GM12872 (cell line): ENCODE measurements around the gene KRT27.

ENCODE experiments used
- CTCF ChIP-seq: IDR thresholded peaks from 3 replicates; pipeline ENCODE4 v1.5.1; 2011; ENCODE audit warnings: low read depth, mild to moderate bottlenecking, low read length, moderate library complexity; ENCODE audit not compliant: insufficient read depth

Gene KRT27

GRCh38 chr17:40822132-40822812 is 39.9 kb upstream of the KRT27 start, which contains the start of gene KRT10:
KRT10 (minus strand) TSS chr17:40822614; CDS start chr17:40822585, 29 bp downstream.
- no peak for TF ChIP-seq CTCF

DNA sequence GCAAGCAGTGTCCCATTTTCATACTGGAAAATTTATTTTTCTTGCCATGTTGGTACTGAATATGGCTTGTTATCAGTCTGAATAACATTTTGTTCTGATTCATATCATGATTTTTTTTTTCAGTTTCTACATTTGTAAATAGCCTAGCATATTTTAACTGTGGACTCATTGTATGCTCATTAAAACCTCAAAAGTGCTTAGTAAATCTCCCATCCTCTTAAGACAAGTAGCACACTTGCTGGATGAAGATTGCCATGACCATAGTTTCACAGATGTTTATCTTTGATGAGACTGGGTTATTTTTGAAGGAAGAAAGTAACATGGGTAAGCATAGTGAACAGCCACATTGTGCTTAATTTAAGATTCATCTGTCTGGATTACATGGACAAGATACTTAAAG is 39.2 kb upstream of the KRT27 start:
- no peak for TF ChIP-seq CTCF

DNA sequence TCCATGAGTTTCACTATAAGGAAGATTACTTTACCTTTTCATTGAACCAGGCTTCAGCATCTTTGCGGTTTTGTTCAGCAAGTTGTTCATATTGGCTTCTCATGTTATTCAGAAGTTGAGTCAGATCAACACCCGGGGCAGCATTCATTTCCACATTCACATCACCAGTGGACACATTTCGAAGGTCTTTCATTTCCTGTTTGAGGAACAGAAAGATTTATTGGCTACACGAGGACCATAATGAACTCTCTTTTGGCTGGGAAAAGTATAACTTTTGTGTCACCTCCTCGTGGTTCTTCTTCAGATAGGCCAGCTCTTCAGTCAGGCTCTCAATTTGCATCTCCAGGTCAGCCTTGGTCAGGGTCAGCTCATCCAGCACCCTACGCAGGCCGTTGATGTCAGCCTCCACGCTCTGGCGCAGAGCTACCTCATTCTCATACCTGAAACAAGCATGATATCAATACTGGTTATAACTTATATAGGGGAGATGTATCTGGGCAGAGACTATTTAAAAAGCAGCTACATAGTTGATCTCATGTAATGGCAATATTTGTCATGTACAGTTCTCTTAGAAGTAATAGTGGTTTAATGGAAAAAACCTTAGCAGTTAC is 38.0 kb upstream of the KRT27 start:
- no peak for TF ChIP-seq CTCF

GRCh38 chr17:40819528-40820125 is 37.3 kb upstream of the KRT27 start:
- TF ChIP-seq CTCF: no peak

DNA sequence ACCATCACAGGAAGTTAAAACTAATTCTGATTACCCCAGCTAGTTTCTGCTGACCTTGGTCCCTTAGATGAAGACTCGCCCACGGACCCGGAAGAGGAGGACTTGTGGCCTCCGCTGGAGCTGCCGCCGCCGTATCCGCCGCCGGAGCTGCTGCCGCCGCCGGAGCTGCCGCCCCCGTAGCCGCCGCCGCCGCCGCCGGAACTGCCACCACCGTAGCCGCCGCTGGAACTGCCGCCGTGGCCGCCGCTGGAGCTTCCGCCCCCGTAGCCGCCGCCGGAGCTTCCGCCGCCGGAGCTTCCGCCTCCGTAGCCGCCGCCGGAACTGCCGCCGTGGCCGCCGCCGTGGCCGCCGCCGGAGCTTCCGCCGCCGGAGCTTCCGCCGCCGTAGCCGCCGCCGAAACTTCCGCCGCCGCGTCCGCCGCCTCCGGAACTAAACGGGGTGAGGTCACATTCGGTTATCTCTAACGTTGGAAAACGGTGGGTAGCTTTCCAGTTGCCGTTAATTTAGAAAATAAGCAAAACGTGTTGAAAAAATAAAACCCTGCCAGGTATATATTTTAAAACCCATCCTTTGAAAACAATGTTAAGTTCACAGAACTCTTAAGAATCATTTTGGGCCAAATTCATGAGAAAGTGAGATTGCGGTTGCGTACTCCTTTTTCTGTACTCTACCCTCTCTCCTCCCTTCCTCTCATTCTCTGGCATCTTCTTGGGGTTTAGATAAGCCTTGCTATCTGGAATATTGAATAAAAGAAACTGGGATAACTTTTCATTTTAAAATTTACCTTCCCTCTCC is 36.6 kb upstream of the KRT27 start:
- TF ChIP-seq CTCF: no peak

DNA sequence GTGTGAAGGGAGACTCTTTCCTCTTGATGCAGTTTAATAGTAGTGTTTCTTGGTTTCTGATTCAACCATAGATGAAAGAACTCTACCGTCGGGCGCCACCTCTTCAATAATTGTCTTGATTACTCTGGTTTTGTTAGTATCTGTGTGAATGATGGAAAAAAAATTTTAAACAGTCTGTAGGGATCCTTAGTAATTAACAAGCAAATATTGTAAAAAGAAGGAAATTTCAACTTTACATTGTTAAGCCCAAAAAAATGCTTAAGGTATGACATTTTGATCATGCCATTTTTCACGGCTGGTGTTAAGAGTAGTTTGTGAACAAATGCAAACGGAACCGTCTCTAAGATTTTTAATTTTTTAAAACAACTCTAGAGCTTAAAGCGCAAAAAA is 36.0 kb upstream of the KRT27 start:
- no peak for TF ChIP-seq CTCF

DNA sequence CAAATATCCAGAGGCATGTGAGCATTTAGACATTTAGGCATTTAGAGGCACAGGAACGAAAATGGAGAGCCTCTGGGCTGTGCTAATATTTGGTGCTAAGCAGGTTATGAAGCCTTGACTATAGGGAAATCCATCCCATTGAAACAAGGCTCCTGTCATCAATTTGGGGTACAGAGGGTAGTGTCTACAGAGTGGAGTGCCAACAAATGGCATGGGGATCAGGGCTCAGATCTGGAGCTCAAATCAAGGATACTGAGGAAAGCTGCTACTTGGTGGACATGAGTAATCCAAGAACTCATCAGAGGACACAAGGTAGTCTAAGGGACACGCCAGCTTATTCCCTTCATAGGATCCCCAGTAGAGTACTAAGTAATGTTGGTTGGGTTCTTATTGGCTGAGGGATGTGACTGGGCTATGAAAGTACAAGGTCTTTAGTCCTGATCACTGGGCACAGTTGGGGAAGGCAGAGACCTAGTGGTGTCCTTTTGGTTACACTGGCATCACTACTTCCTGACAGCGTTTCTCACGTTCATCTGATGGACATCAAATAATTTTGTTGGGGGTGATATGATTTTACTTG is 34.8 kb upstream of the KRT27 start:
- TF ChIP-seq CTCF: no peak
